ENCODE measurements around the gene ECSIT.
"Not testable (repeated sequence)": the region's sequence is repeated elsewhere in the genome, so short reads cannot be mapped to it uniquely, and the experiment has no call there.

Gene ECSIT, protein sequence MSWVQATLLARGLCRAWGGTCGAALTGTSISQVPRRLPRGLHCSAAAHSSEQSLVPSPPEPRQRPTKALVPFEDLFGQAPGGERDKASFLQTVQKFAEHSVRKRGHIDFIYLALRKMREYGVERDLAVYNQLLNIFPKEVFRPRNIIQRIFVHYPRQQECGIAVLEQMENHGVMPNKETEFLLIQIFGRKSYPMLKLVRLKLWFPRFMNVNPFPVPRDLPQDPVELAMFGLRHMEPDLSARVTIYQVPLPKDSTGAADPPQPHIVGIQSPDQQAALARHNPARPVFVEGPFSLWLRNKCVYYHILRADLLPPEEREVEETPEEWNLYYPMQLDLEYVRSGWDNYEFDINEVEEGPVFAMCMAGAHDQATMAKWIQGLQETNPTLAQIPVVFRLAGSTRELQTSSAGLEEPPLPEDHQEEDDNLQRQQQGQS

DNA sequence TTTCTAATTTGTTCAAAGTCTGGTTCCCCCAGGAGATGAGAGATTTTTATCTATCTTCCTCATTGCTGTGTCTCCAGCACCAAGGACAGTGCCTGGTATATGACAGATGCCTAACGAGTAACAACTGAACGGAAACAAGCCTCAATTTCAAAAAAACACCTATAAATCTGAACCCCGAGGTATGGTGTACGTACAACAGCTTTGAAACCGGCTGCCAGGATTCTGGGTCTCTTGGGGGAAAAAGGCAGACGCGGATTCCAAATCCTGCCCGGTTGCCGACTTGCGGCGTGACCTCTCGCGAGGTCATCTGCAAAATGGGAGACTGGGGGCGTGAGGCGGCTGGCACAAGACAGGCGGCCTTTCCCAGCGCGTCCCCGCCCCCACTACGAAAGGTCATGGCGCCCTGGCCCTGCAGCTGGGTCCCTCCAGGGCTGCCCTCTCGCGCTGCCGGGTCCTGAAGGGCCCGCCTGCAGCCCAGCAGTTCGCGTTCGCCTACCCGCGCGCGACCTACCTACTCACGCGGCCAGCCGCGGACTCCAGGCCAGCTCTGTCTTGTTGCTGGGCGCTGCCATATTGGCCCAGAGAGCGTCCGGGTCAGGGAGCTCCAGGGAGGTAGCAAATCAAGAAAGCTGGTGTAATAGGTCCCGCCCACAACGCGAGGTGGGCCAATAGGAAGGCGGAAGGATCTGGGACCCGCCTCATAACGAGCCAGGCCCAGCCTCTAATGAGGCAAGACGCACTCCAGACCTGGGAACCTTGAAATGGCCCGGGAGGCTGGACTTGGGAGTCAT lies at the start of gene ECSIT:
Gene ECSIT (minus strand): TSS at position 584 of the 791 bp plus-strand sequence. CDS start 9,964 bp downstream, outside the sequence.
- peak; percentile 90 to 91 for DNase-seq

DNA sequence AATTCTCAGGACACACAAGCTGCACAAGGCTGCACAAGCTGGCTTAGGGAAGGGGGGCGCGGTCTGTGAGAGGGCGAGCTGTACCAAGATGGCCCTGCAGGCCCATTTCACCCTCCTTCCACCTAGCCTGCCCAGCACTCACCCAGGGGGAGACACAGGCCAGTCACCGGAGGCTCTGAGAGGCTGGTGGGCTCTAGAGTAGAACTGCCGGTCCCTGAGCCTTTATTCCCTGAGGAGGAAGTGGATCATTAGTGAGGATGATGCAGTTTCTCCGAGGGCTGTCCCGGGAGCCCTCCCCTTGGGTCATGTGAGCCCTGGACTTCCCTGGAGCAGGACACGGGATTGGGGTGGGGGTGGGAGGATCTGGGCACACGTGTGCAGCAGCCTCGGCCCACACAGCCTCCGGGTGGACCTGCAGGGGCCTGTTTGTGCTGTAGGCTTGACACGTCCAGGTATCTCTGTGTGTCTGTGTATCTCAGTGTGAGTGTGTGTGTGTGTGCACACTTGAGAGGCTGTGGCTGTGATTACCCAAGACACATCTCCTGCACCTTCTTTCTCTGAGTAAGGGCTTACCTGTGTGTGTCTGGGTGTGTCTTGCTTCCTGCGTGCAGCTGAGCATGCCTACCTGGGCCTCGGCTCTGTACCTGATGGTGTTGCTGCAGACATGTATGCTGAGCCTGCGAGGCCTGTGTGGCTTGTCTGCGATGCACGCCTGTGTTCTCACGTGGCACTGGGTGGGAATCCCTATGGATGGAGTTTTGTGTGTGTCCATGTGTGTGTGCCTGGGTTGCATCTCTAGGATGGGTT lies 48.7 kb upstream of the ECSIT start, which contains the start of gene ACP5:
Gene ACP5 (minus strand): TSS at position 195 of the 807 bp plus-strand sequence. CDS start 328 bp downstream, outside the sequence.
- no peak for DNase-seq

DNA sequence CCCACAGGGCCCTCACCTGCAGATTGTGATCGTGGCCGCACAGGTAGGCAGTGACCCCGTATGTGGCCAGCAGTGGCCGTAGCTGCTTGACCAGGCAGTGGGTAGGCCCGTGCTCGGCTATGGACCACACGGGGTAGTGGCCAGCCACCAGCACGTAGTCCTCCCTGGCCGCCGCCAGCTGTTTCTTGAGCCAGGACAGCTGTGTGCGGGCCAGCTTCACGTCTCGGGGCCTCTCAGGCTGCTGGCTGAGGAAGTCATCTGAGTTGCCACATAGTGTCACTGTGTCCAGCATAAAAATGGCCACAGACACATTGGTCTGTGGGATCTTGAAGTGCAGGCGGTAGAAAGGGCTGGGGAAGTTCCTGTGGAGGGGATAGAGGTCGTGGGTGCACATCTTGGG lies 47.3 kb upstream of the ECSIT start:
- no peak for DNase-seq

DNA sequence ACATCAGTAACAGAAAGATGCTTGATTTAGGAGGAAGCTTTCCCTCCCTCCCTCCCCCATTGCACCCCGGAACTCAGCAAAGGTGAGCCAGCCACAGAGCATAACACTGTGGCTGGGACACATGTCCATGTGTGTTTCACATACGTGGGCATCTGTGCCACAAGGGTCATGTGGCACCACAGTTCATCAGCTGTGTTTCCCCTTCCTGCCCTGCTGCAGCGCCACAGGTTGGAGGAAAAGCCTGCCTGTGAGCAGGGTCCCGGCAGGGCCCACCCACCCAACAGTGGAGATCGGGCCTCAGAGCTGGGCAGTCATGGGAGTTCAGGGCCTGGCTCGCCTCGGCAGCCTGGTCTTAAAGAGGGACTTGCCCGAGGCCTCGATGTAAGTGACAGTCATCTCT lies 45.8 kb upstream of the ECSIT start:
- no peak for DNase-seq

DNA sequence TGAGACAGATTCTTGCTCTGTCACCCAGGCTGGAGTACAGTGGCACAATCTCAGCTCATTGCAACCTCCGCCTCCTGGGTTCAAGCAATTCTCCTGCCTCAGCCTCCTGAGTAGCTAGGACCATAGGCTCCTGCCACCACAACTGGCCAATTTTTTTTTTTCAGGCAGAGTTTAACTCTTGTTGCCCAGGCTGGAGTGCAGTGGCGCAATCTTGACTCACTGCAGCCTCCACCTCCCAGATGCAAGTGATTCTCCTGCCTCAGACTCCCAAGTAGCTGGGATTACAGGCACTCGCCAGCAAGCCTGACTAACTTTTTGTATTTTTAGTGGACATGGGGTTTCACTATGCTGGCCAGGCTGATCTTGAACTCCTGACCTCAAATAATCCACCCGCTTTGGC lies 44.8 kb upstream of the ECSIT start:
- DNase-seq = not testable (repeated sequence)

DNA sequence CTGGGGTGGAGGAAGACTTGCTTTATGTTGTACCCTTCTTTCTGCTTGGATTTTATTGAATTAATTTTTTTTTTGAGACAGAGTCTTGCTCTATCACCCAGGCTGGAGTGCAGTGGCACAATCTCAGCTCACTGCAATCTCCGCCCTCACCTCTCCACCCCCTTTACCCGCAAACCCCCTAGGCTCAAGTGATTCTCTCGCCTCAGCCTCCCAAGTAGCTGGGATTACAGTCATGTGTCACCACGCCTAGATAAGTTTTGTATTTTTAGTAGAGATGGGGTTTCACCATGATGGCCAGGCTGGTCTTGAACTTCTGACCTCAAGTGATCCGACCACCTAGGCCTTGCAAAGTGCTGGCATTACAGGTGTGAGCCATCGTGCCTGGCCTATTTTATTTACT lies 44.4 kb upstream of the ECSIT start:
- DNase-seq = not testable (repeated sequence)

DNA sequence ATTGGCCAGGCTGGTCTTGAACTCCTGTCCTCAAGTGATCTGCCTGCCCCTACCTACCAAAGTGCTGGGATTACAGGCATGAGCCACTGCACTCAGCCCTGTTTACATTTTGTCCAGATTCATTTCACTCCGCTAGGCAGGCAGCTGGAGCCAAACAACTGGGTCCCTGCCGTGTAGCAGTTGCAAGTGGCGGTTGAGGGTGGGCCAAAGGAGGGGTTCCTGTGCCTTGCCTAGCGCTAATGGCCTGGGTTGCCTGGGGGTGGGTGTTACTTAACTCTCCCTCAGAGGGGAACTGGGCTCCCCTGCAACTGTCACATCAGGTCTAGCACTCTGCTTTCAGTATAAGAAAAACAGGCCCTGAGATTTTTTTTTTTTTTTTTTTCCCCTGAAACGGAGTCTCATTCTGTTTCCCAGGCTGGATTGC lies 41.1 kb upstream of the ECSIT start:
- DNase-seq = no peak

DNA sequence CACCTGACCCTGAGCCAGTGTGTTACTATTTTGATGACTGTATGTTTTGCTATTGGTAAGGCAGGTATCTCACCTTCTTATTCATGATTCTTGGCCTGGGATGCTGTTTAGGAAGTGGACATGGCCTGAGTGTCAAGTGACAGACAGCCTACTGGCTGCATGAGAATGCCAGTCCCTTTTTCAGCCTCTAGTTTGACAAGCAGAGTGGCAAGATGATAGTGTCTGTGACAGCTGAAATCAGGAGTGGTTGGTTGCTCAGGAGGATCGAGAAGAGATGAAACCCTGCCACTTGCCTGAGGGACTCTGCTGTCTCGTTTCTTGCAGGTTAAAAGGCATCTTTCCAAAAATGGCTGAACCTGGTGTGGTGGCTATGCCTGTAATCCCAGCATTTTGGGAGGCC lies 37.2 kb upstream of the ECSIT start:
- DNase-seq = no peak

DNA sequence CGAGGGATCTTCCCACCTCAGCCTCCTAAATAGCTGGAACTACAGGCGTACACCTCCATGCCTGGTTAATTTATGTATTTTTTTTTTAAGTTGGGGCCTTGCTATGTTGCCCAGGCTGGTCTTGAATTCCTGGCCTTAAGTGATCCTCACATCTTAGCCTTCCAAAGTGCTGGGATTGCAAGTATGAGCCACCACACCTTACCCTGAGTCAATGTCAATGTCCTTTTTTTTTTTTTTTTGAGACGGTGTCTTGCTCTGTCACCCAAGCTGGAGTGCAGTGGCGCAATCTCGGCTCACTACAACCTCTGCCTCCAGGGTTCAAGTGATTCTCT lies 36.7 kb upstream of the ECSIT start:
- DNase-seq = not testable (repeated sequence)

DNA sequence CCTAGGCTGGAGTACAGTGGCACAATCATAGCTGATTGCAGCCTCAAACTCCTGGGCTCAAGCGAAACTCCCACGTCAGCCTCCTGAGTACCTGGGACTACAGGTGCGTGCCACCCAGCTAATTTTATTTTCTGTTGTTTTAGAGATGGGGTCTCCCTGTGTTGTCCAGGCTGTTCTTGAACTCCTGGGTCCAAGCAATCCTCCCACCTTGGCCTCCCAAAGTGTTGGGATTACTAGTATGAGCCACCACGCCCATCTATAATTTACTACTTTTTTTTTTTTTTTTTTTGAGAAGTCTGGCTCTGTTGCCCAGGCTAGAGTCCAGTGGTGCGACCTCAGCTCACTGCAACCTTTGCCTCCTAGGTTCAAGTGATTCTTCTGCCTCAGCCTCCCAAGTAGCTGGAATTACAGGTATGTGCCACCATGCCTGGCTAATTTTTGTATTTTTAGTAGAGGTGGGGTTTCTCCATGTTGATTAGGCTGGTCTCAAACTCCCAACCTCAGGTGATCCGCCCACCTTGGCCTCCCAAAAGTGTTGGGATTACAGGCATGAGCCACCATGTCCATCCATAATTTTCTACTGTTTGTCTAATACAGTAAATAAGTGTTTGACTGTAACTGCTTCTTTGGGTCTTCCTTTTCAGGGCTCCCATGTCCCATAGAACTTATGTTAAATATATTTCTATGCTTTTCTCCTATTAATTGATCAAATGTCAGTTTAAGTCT lies 35.3 kb upstream of the ECSIT start:
- DNase-seq = not testable (repeated sequence)

DNA sequence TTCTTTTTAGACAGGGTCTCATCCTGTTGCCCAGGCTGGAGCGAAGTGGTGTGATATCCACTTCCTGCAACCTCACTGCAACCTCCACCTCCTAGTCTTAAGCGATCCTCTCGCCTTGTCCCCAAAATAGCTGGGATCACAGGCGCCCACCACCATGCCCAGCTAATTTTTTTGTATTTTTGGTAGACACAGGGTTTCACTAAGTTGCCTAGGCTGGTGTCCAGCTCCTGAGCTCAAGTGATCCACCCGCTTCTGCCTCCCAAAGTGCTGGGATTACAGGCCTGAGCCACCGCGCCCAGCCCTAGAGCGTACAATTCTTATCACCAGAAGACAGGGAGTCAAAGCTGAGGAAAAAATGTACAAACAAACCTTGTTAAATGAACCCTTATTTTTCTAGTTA lies 34.6 kb upstream of the ECSIT start:
- no peak for DNase-seq

DNA sequence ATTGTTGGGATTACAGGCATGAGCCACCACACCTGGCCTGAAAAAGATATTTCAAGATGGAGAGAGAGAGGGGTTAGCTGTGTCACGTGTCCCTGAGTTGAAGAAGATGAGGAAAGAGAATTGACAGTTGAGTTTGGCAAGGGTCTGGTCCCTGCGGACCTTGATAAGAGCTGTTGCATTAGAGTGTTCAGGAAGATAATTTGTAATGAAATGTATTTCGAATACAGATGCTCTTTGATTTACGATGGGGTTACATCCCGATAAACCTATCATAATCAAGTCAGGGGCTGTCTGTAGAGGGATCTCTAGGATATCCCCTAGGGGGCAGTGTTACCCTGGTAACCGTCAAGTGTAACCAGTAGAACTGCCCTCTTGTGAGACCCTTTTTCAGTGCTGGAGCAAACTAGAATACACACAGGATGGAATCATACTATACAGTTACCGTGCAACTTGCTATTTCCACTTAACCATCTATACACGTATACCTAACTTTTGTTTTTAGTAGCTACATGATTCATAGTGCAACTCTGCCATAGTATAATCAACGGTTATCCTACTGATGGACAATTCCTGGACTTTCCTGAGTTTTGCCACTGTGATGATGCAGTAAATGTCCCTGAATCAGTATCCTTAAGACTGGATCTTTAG lies 31.6 kb upstream of the ECSIT start:
- DNase-seq = peak; percentile 44 to 46

DNA sequence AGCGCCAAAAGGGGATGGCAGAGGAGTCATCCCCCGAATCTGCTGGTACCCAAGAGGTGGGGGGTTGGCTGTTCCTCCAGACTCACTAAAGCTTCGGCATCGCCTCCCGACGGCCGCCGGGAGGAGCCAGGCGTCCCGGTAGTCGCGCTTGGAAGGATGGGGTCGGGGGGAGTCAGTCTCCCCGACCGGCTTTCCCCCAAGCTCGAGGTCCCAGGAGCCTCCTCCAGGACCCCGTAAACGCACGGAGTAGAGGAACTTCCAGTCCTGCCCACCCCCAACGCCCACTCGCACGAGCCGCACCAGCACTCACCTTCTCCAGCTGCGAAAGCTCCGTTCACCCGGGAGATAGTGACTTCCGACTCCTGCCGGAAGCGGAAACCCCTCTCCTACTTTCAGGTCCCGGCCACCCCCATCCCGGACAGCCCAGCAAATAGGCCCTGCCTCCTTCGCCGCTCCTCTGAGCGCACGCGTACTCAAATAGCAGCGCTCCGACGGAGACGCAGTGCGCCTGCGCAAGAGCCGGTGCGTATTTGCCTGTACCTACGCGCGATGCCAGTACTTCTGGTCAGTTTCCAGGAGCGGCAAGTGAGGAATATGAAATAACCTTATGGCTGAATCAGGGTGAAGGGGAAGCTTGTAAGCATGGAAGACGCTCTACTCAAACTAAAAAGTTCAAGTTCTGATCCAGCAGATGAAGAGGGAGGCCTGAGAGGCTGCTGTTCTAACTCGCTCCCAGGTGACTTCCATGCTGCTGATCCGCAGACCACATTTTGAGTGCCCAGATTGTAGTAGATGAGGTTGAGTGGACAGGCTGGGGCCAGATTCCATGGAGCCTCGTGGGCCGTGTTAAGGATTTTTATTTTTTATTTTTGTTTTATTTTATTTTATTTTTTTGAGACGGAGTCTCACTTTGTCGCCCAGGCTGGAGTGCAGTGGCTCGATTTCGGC lies 30.2 kb upstream of the ECSIT start, which contains the start of gene ELOF1:
Gene ELOF1 (minus strand): TSS at position 350 of the 948 bp plus-strand sequence. CDS start 4,883 bp downstream, outside the sequence.
- DNase-seq = peak; percentile 95 to 97

DNA sequence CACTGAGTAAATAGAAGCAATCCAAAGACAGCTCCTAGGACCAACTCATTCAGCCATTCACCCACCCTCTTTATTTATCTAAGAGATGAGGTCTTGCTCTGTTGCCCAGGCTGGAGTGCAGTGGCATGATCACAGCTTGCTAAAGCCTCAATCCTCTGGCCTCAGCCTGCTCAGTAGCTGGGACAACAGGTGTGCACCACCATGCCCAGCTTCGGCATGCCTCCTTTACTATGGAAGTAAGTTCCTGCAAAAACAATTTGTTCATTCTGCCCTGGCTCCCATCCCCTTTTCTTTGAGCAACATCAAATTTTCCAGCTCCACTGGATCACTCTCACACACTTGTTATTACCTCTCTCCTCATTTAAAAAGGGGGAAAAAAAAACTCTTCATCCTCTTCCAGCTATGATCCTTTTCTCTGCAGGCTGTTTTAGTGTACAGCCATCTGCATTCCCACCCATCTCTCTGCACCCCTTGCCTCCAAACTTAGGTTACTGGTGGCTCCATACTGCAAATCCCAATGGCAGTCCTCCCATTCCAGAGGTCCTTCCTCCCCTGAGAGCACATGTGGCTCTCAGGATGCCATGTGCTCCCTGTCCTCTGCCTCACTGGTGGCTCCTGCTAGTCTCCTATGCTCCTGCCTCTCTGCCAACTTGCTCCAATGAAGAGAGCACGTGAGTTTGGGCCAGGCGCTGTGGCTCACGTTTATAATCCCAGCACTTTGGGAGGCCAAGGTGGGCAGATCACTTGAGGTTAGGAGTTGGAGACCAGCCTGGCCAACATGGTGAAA lies 27.9 kb upstream of the ECSIT start:
- no peak for DNase-seq

DNA sequence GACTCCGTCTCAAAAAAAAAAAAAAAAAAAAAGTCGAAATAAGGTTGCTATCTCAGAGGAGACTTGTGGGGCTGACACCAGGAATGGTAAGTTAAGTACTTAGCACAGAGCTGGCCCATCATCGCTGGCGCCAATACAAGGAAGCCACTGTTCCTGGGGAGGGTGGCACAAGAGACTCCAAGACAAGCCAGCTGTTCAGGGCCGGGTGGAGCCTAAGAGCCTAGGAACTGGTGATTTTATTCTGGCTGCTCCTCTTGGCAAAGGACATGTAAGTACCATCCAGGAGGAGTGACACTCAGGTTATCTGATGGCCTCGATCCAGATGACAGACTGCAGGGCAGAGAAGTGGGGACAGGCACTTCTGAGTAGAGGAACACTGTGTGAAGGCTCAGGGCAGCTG lies 26.3 kb upstream of the ECSIT start:
- no peak for DNase-seq

DNA sequence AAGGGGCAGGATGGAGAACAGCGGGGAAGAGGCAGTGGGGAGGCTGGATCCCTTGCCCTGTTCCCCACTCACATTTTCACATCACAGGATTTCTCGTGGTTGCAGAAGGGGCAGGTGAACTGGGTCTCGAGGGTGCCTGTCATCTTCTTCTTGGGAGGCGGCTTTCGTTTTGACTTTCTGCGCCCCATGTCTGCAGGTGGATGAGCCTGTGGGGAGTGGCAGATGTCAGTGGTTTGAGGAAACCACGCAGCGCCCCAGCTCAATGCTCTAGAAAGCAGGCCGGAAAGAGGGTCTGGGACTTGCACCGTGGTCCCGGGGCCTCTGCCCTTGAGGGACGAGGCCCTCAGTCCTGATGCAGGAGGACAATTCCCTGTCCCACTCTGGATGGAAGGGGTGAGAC lies 25.2 kb upstream of the ECSIT start:
- no peak for DNase-seq

DNA sequence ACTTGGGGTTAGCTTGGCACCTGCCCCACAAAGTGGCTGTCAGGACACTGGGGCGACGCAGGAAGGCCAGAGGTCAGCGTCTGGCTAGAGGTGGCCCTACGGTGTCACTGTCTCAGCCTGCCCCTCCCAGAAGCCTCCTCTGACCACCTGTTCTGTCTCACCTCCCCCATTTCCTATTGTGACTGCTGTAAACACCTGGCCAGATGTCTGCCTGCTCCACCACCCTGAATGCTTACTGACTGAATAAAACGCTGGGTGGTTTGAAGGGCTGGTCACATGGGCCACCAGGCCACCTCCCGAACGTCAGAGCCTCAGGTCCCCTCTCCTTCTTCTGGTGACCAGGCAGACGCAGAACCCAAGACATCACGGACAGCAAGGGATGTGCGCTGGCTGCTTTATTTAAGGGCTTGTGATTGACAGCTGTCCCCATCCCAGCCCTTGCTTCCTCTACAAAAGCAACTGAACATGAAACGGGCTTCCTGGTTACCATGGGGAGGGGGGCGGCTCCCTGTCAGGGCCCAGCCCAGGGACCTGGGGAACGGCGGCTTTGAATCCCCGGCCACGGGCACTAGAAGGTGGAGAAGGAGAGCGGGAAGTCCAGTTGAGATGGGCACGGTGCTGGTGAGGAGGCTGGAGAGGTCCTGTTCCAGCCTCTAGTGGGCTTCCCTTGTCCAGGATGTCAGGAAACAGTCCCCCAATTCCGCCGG lies 23.9 kb upstream of the ECSIT start:
- DNase-seq = no peak

DNA sequence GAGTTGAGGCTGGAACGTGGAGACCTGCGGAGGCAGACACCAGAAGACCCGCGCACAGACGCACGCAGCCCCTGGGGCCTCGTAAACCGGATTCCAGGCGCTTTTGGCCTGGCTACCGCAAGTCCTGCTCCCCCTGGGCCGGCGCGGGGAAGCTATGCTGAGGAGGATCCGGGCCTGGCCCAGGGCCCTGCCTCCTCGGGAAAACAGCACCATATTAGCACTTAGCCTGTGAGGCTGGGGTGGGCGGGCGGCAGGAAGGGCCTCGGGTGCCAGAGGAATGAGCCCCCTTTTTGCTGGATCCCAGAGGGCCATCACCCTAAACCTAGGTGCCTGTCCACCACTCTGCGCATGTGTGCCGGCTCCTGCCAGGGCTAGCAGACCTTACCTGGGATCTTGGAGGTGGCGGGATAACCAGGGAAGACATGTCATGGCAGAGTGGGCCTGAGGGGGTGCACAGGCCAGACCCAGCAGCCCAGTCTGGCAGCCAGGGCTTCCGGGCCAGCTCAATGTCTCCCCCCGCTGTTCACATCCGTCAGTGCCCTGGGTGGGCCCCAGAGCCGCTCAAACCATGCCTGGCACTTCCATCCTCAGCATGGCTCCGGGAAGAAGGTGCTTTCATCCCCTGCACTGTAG lies 22.8 kb upstream of the ECSIT start:
- no peak for DNase-seq

DNA sequence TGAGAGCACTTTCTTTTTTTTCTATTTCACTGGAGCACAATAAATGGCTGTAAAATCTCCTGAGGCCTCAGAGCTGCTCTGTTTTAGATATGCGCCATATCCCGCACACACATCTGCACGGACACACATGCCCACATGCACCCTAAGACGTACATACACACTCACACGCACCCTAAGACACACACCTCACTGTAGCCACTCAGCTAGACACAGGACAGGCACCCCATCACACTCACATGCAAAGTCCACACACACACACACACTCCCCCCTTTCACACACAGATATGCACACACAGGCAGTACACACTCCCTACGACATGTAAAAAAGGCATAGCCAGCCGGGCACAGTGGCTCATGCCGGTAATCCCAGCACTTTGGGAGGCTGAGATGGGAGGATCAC lies 21.3 kb upstream of the ECSIT start:
- no peak for DNase-seq

Data from activated CD4-positive, alpha-beta T cell treated with anti-CD3 and anti-CD28 coated beads, Interleukin-2, amount 50 U/mL, for 4 hours (primary cell).